CD1c-positive myeloid dendritic cell (primary cell): ENCODE data around the gene PNKD.

Experiments used
- DNase-seq: peaks from one replicate; pipeline ENCODE4 v3.0.0-alpha.2; 2016; ENCODE audit errors: extremely low spot score

The PNKD gene

GRCh38 chr2:218374795-218375194 is 104.5 kb downstream of the PNKD start:
- no peak for DNase-seq

GRCh38 chr2:218375212-218375611 is 104.9 kb downstream of the PNKD start:
- no peak for DNase-seq

GRCh38 chr2:218378053-218378452 is 107.7 kb downstream of the PNKD start:
- DNase-seq: peak; percentile 77

GRCh38 chr2:218381916-218382366 is 111.6 kb downstream of the PNKD start, which contains the start of gene SLC11A1:
TSS of gene SLC11A1 (plus strand) at chr2:218382273. CDS start at chr2:218382369, 96 bp downstream.
- DNase-seq: peak; percentile 96

GRCh38 chr2:218382785-218383184 is 112.5 kb downstream of the PNKD start:
- DNase-seq: no peak

GRCh38 chr2:218383892-218384519 is 113.7 kb downstream of the PNKD start:
- DNase-seq: no peak

GRCh38 chr2:218384975-218385374 is 114.7 kb downstream of the PNKD start:
- no peak for DNase-seq

GRCh38 chr2:218386505-218387368 is 116.4 kb downstream of the PNKD start:
- peak; percentile 40 for DNase-seq

- peak; percentile 85 for DNase-seq
Observed at GRCh38 chr2:218387369-218388194, 117.3 kb downstream of the PNKD start.

GRCh38 chr2:218389333-218390150 is 119.2 kb downstream of the PNKD start:
- DNase-seq: no peak

GRCh38 chr2:218391202-218391601 is 120.9 kb downstream of the PNKD start:
- DNase-seq: no peak

- DNase-seq: no peak
Observed at GRCh38 chr2:218392459-218392858, 122.1 kb downstream of the PNKD start.

GRCh38 chr2:218392891-218393462 is 122.7 kb downstream of the PNKD start:
- DNase-seq: no peak

GRCh38 chr2:218393750-218394290 is 123.5 kb downstream of the PNKD start:
- DNase-seq: peak; percentile 66

- DNase-seq: no peak
Observed at GRCh38 chr2:218394298-218395089, 124.2 kb downstream of the PNKD start.

- no peak for DNase-seq
Observed at GRCh38 chr2:218395090-218395444, 124.7 kb downstream of the PNKD start.

GRCh38 chr2:218395456-218395825 is 125.1 kb downstream of the PNKD start:
- DNase-seq: no peak

GRCh38 chr2:218395826-218396687 is 125.7 kb downstream of the PNKD start:
- DNase-seq: peak; percentile 99
